Caco-2 (cell line): ENCODE measurements around the gene ATP5ME. TPM values are rescaled to one million over a fixed set of nuclear protein-coding genes. Genes with fewer than 3 reads are reported as not detected.

Experiments
- BruUV-seq: library from RNA; stranded (reverse); fragments of 400-500 nt; replicated peaks from 2 replicates; lab custom pipeline; 2021; lab: Mats Ljungman, UMichigan
- CTCF ChIA-PET: fragments of 300-600 bp; sonication (Branson Sonifier 250); formaldehyde crosslinking; loops from one replicate; lab custom pipeline; 2022; ENCODE audit warnings: antibody characterized with exemption; lab: Charles Lee
- POLR2A ChIA-PET: fragments of 300-600 bp; sonication (Branson Sonifier 250); formaldehyde crosslinking; loops from one replicate; lab custom pipeline; 2022; ENCODE audit warnings: antibody characterized with exemption; lab: Charles Lee
- DNase-seq, 2 experiments: peaks; one replicate each; pipeline versions ENCODE4 v3.0.0 to v3.0.0-alpha.2; 2020 to 2022
- H3K27me3 ChIP-seq: replicated peaks from 2 replicates; pipeline ENCODE4 v1.6.0; 2011; ENCODE audit warnings: low read length; ENCODE audit not compliant: control insufficient read depth, insufficient read depth
- H3K36me3 ChIP-seq: 2 replicates; pipeline ENCODE4 v1.5.1; 2011; ENCODE audit warnings: low read length; ENCODE audit not compliant: control insufficient read depth, insufficient read depth
- H3K4me1 ChIP-seq: fragments of 250-450 bp; sonication (Bioruptor Pico); 2 replicates; pipeline ENCODE4 v1.5.1; 2020; ENCODE audit warnings: mild to moderate bottlenecking
- H3K4me3 ChIP-seq: 2 replicates; pipeline ENCODE4 v1.5.1; 2011; ENCODE audit warnings: low read depth, mild to moderate bottlenecking, control low read depth, low read length
- H3K9me3 ChIP-seq: fragments of 250-450 bp; sonication (Bioruptor Pico); 2 replicates; pipeline ENCODE4 v1.5.1; 2020; ENCODE audit warnings: mild to moderate bottlenecking, moderate library complexity
- H3K27ac Mint-ChIP-seq: one replicate; pipeline ENCODE4 v1.8.0; 2022; ENCODE audit warnings: mixed read lengths; ENCODE audit not compliant: unreplicated experiment
- H3K27me3 Mint-ChIP-seq: one replicate; pipeline ENCODE4 v1.8.0; 2022; ENCODE audit warnings: mixed read lengths; ENCODE audit not compliant: insufficient read depth, unreplicated experiment
- H3K36me3 Mint-ChIP-seq: one replicate; pipeline ENCODE4 v1.8.0; 2022; ENCODE audit warnings: mild to moderate bottlenecking, mixed read lengths; ENCODE audit not compliant: insufficient read depth, unreplicated experiment
- H3K4me1 Mint-ChIP-seq: one replicate; pipeline ENCODE4 v1.8.0; 2022; ENCODE audit warnings: low read depth, mixed read lengths; ENCODE audit not compliant: unreplicated experiment
- H3K4me3 Mint-ChIP-seq: one replicate; pipeline ENCODE4 v1.8.0; 2022; ENCODE audit warnings: mild to moderate bottlenecking, moderate library complexity, mixed read lengths; ENCODE audit not compliant: unreplicated experiment
- H3K9me3 Mint-ChIP-seq: one replicate; pipeline ENCODE4 v1.8.0; 2022; ENCODE audit warnings: mixed read lengths; ENCODE audit not compliant: unreplicated experiment
- intact Hi-C: fragments of 100-400 bp; cut with micrococcal nuclease; formaldehyde crosslinking; loops from one replicate; pipeline ENCODE4 v1.10.0; 2022; ENCODE audit not compliant: unreplicated experiment
- total RNA-seq: library from RNA; stranded (reverse); gene quantifications from 2 replicates; pipeline ENCODE4 v1.2.3, GENCODE V29; 2022
- TF ChIP-seq, protein P1 (sequence below), 2 experiments: fragments of 200-600 bp in 1 of 2; IDR thresholded peaks; 1 replicate in 1 of 2; 2 replicates in 1 of 2; pipeline versions ENCODE4 v1.5.1 to v1.8.0; 2011 to 2022; ENCODE audit warnings: antibody characterized with exemption in 1 of 2, control low read depth in 1 of 2, inconsistent platforms in 1 of 2, low read depth in 1 of 2, low read length in 1 of 2, mild to moderate bottlenecking in 1 of 2, moderate library complexity in 1 of 2; ENCODE audit not compliant: insufficient read depth in 1 of 2, severe bottlenecking in 1 of 2, unreplicated experiment in 1 of 2

Gene ATP5ME
- total RNA-seq, 1 experiment from 2014 or later = 244 TPM

DNA sequence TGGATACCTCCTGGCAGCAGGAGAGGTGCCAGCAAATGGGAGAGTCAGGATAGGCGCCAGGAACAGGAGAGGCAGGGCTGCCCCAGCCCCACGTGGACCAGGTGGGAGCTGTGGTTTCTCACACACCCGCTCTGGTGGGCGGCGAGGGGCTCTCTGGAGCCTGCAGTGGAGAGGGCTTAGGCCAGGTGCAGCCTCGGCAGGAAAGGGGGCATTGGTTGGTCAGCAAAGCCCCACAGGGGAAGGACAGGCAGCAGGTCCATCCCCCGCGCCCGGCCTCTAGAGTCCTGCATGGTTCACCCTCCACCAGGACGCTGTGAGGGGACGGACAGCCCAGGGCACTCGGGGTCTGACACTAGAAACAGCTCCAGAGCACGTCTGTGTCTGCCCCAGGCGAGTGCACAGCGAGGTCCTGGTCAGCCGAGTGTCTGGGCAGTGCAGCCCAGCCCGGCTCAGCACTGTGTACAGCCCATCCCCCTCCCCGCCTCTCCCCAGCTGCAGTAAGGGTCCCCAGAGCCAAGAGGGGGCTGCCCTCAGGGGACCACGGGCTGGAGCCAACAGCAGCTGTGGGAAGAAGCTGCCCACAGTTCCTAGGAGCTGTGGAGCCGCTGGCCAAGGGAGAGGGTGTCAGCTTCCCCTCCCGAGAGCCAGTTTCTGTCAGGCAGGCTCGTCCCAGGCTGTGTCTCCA, 8.2 kb downstream of the ATP5ME start:
- CTCF ChIA-PET = no interaction called here
- TF ChIP-seq, protein P1, sequence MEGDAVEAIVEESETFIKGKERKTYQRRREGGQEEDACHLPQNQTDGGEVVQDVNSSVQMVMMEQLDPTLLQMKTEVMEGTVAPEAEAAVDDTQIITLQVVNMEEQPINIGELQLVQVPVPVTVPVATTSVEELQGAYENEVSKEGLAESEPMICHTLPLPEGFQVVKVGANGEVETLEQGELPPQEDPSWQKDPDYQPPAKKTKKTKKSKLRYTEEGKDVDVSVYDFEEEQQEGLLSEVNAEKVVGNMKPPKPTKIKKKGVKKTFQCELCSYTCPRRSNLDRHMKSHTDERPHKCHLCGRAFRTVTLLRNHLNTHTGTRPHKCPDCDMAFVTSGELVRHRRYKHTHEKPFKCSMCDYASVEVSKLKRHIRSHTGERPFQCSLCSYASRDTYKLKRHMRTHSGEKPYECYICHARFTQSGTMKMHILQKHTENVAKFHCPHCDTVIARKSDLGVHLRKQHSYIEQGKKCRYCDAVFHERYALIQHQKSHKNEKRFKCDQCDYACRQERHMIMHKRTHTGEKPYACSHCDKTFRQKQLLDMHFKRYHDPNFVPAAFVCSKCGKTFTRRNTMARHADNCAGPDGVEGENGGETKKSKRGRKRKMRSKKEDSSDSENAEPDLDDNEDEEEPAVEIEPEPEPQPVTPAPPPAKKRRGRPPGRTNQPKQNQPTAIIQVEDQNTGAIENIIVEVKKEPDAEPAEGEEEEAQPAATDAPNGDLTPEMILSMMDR (IDR thresholded peaks at IDR 0.05; ENCODE audit: insufficient read depth in 1 of 2, low read depth in 1 of 2, low read length in 1 of 2, severe bottlenecking in 1 of 2, unreplicated experiment in 1 of 2) = no peak
- no peaks in the 10 kb centered on the region for H3K36me3 ChIP-seq
- POLR2A ChIA-PET = interaction anchor here (0.6 kb wide), 1 partner anchor 304 kb away, joined by 11 read pairs; no protein-coding TSS in a partner anchor
- Mint-ChIP-seq H3K4me3 (no peak overlapping the region), H3K36me3 (peaks cover 3% of the 10 kb centered on the region), H3K27ac (no peak overlapping the region), H3K4me1 (no peaks in the 10 kb centered on the region), H3K27me3 (no peaks in the 10 kb centered on the region), H3K9me3 (peaks cover 5% of the 10 kb centered on the region)
- intact Hi-C loops = no loop called here
- H3K4me3 ChIP-seq = no peak overlapping the region
- no peaks in the 10 kb centered on the region for H3K4me1 ChIP-seq
- BruUV-seq = no TSS peak
- no peaks in the 10 kb centered on the region for H3K9me3 ChIP-seq
- no peak for DNase-seq
- no peaks in the 10 kb centered on the region for H3K27me3 ChIP-seq

DNA sequence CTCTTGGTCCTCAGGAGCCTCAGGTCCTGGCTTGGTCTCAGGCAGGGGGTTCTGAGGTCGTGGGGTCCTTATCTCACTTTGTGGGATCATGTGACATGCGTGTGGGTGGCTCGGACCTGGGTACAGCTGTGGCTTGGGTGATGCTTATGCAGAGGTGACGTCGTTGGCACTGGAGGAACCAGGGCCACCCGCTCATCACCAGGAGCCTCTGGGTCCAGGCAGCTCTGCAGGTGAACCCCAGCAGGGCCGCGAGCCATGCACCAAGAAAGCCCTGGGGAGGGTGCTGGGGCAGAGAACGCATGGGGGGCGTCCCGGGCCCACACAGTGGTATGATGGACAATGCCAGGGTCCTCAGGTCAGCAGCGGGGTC, 8.7 kb downstream of the ATP5ME start:
- no peaks in the 10 kb centered on the region for H3K4me1 Mint-ChIP-seq
- H3K36me3 Mint-ChIP-seq = no peaks in the 10 kb centered on the region
- Histone ChIP-seq H3K4me1 (no peaks in the 10 kb centered on the region), H3K9me3 (no peaks in the 10 kb centered on the region), H3K27me3 (no peaks in the 10 kb centered on the region), H3K4me3 (no peak overlapping the region), H3K36me3 (no peaks in the 10 kb centered on the region)
- no TSS peak for BruUV-seq
- TF ChIP-seq, protein P1 (IDR thresholded peaks at IDR 0.05; ENCODE audit: insufficient read depth in 1 of 2, low read depth in 1 of 2, low read length in 1 of 2, severe bottlenecking in 1 of 2, unreplicated experiment in 1 of 2) = no peak
- intact Hi-C loops = no loop called here
- DNase-seq = no peak
- no peak overlapping the region for H3K4me3 Mint-ChIP-seq
- POLR2A ChIA-PET = no interaction called here
- CTCF ChIA-PET = no interaction called here
- H3K27me3 Mint-ChIP-seq = no peaks in the 10 kb centered on the region
- H3K9me3 Mint-ChIP-seq = peaks cover 10% of the 10 kb centered on the region
- no peak overlapping the region for H3K27ac Mint-ChIP-seq

- H3K27me3 Mint-ChIP-seq = no peaks in the 10 kb centered on the region
- H3K27ac Mint-ChIP-seq = no peak overlapping the region
- ChIA-PET CTCF (no interaction called here), POLR2A (no interaction called here)
- peaks cover 12% of the 10 kb centered on the region for H3K9me3 Mint-ChIP-seq
- no peaks in the 10 kb centered on the region for H3K36me3 Mint-ChIP-seq
- Histone ChIP-seq H3K4me1 (no peaks in the 10 kb centered on the region), H3K27me3 (no peaks in the 10 kb centered on the region), H3K36me3 (no peaks in the 10 kb centered on the region), H3K9me3 (no peaks in the 10 kb centered on the region), H3K4me3 (no peak overlapping the region)
- BruUV-seq = no TSS peak
- DNase-seq = no peak
- TF ChIP-seq, protein P1 (IDR thresholded peaks at IDR 0.05; ENCODE audit: insufficient read depth in 1 of 2, low read depth in 1 of 2, low read length in 1 of 2, severe bottlenecking in 1 of 2, unreplicated experiment in 1 of 2) = no peak
- H3K4me3 Mint-ChIP-seq = no peak overlapping the region
- intact Hi-C loops = no loop called here
- H3K4me1 Mint-ChIP-seq = no peaks in the 10 kb centered on the region
These were observed 9.3 kb downstream of the ATP5ME start for GRCh38 chr4:664713-665231.
